Mesendoderm (in vitro differentiated cells): Measurements from ENCODE around the gene KLHL33.
A peak's percentile ranks its signal among the peaks of the same experiment; 100 is the strongest.

ENCODE experiments used
- DNase-seq: peaks from one replicate; pipeline ENCODE4 v3.0.0; 2013
- H2AK5ac ChIP-seq: 2 replicates; pipeline ENCODE4 v1.6.1; 2013; ENCODE audit warnings: low read length, inconsistent platforms
- H2BK120ac ChIP-seq: 2 replicates; pipeline ENCODE4 v1.6.1; 2013; ENCODE audit warnings: low read depth, mild to moderate bottlenecking, low read length, moderate library complexity, mixed read lengths
- H2BK15ac ChIP-seq: replicated peaks from 2 replicates; pipeline ENCODE4 v1.6.1; 2013; ENCODE audit warnings: low read depth, mild to moderate bottlenecking, moderate library complexity
- H2BK5ac ChIP-seq: 2 replicates; pipeline ENCODE4 v1.6.1; 2013; ENCODE audit warnings: low read length, inconsistent platforms
- H3K18ac ChIP-seq: 2 replicates; pipeline ENCODE4 v1.6.1; 2013; ENCODE audit warnings: mild to moderate bottlenecking, low read length, mixed read lengths
- H3K23ac ChIP-seq: one replicate; pipeline ENCODE4 v1.6.1; 2013; ENCODE audit warnings: low read length
- H3K27ac ChIP-seq: 2 replicates; pipeline ENCODE4 v1.5.1; 2013; ENCODE audit warnings: low read depth, mild to moderate bottlenecking, inconsistent platforms, low read length, moderate library complexity
- H3K27me3 ChIP-seq: 2 replicates; pipeline ENCODE4 v1.6.1; 2013; ENCODE audit warnings: low read length, control low read depth, mild to moderate bottlenecking, inconsistent platforms; ENCODE audit not compliant: insufficient read depth, poor library complexity
- H3K36me3 ChIP-seq: 2 replicates; pipeline ENCODE4 v1.6.1; 2013; ENCODE audit warnings: low read length, inconsistent platforms; ENCODE audit not compliant: control insufficient read depth, insufficient read depth
- H3K4ac ChIP-seq: one replicate; pipeline ENCODE4 v1.6.1; 2013; ENCODE audit warnings: low read depth, mild to moderate bottlenecking, low read length, moderate library complexity
- H3K4me1 ChIP-seq: 2 replicates; pipeline ENCODE4 v1.6.1; 2013; ENCODE audit warnings: low read depth, low read length, inconsistent platforms; ENCODE audit not compliant: control insufficient read depth
- H3K4me2 ChIP-seq: 2 replicates; pipeline ENCODE4 v1.6.1; 2013; ENCODE audit warnings: low read length
- H3K4me3 ChIP-seq: 2 replicates; pipeline ENCODE4 v1.5.1; 2013; ENCODE audit warnings: mild to moderate bottlenecking, low read length
- H3K56ac ChIP-seq: one replicate; pipeline ENCODE4 v1.6.1; 2013; ENCODE audit warnings: low read length
- H3K79me1 ChIP-seq: 2 replicates; pipeline ENCODE4 v1.6.1; 2013; ENCODE audit warnings: low read length, inconsistent platforms
- H3K79me2 ChIP-seq: 2 replicates; pipeline ENCODE4 v1.6.1; 2013; ENCODE audit warnings: mild to moderate bottlenecking, low read length; ENCODE audit not compliant: control insufficient read depth, insufficient read depth
- H3K9ac ChIP-seq: 2 replicates; pipeline ENCODE4 v1.6.1; 2013; ENCODE audit warnings: low read length, inconsistent platforms
- H4K5ac ChIP-seq: one replicate; pipeline ENCODE4 v1.6.1; 2013; ENCODE audit warnings: low read length
- H4K8ac ChIP-seq: one replicate; pipeline ENCODE4 v1.6.1; 2013; ENCODE audit warnings: low read depth, mild to moderate bottlenecking, control low read depth, low read length, moderate library complexity
- WGBS: extraction: QIAGEN DNeasy Blood & Tissue Kit; methylation state at CpG from one replicate; pipeline ENCODE4 v1.1.7; 2013; ENCODE audit warnings: low lambda C conversion rate, missing lambda C conversion rate; ENCODE audit not compliant: insufficient coverage; ENCODE audit errors: extremely low coverage; 5-methylcytosine and 5-hydroxymethylcytosine counted together

KLHL33 gene

DNA sequence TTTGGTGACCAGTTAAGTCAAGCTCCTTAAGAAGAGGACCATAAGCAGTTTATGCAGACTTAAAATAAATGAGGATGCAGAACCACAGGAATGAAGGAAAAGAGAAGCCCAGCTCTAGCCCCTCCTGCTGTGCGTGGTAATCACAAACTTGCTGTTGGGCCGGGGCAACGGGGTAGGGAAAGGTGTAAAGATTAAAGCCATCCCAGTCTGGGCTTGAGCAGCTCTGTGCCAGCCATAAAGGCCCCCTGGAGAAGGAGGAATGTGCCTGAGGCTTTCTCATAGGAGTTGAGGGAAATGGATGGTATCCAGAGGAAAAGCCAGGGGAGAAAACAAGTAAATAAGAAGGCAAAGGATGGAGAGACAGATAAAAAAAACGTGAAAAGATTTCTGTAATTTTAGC, 47.8 kb downstream of the KLHL33 start:
- Histone ChIP-seq H2AK5ac (no peak overlapping the region), H3K27ac (peak overlapping the region; percentile 68), H3K23ac (no peak overlapping the region)

GRCh38 chr14:20387576-20387975, 48.4 kb downstream of the KLHL33 start:
- no peak overlapping the region for H2BK5ac ChIP-seq
- no peaks in the 10 kb centered on the region for H3K27me3 ChIP-seq
- no peaks in the 10 kb centered on the region for H3K79me1 ChIP-seq
- H3K56ac ChIP-seq = no peak overlapping the region
- no peak overlapping the region for H3K4me3 ChIP-seq
- no peaks in the 10 kb centered on the region for H3K4me1 ChIP-seq
- DNase-seq = peak; percentile 34
- H3K4me2 ChIP-seq = no peak overlapping the region
- no peak overlapping the region for H3K18ac ChIP-seq
- H4K8ac ChIP-seq = no peak overlapping the region
- no peak overlapping the region for H3K23ac ChIP-seq
- peak overlapping the region; percentile 68 for H3K27ac ChIP-seq
- no peaks in the 10 kb centered on the region for H3K79me2 ChIP-seq
- H2AK5ac ChIP-seq = no peak overlapping the region
- H3K9ac ChIP-seq = no peak overlapping the region
- H4K5ac ChIP-seq = no peak overlapping the region
- H2BK120ac ChIP-seq = no peak overlapping the region
- WGBS = no CpG with 5 or more reads among the region's 6 CpGs
- H3K36me3 ChIP-seq = peaks cover 13% of the 10 kb centered on the region
- H2BK15ac ChIP-seq = no peak overlapping the region
- H3K4ac ChIP-seq = no peak overlapping the region

More for the DNA sequence above, 47.8 kb downstream of the KLHL33 start:
- Histone ChIP-seq H3K4me2 (no peak overlapping the region), H3K27me3 (no peaks in the 10 kb centered on the region), H2BK15ac (no peak overlapping the region), H3K79me2 (no peaks in the 10 kb centered on the region), H2BK120ac (no peak overlapping the region), H3K4me1 (no peaks in the 10 kb centered on the region), H4K5ac (no peak overlapping the region), H3K4ac (no peak overlapping the region), H3K9ac (no peak overlapping the region), H3K4me3 (no peak overlapping the region), H3K56ac (no peak overlapping the region), H2BK5ac (no peak overlapping the region), H3K79me1 (no peaks in the 10 kb centered on the region), H3K36me3 (peaks cover 13% of the 10 kb centered on the region), H3K18ac (no peak overlapping the region), H4K8ac (no peak overlapping the region)
- no CpG with 5 or more reads among the region's 4 CpGs for WGBS
- peak; percentile 87 for DNase-seq

GRCh38 chr14:20386276-20386855, 49.6 kb downstream of the KLHL33 start:
- no peak overlapping the region for H4K5ac ChIP-seq
- H3K18ac ChIP-seq = no peak overlapping the region
- no peak overlapping the region for H4K8ac ChIP-seq
- no CpG with 5 or more reads among the region's 17 CpGs for WGBS
- H3K56ac ChIP-seq = no peak overlapping the region
- H2AK5ac ChIP-seq = no peak overlapping the region
- no peak overlapping the region for H3K4me3 ChIP-seq
- no peak overlapping the region for H2BK15ac ChIP-seq
- DNase-seq = no peak
- H3K9ac ChIP-seq = no peak overlapping the region
- no peaks in the 10 kb centered on the region for H3K79me2 ChIP-seq
- H2BK5ac ChIP-seq = no peak overlapping the region
- H3K27ac ChIP-seq = no peak overlapping the region
- H3K27me3 ChIP-seq = no peaks in the 10 kb centered on the region
- no peak overlapping the region for H3K4me2 ChIP-seq
- no peak overlapping the region for H3K4ac ChIP-seq
- no peak overlapping the region for H2BK120ac ChIP-seq
- H3K23ac ChIP-seq = no peak overlapping the region
- H3K36me3 ChIP-seq = peaks cover 14% of the 10 kb centered on the region
- H3K79me1 ChIP-seq = no peaks in the 10 kb centered on the region
- no peaks in the 10 kb centered on the region for H3K4me1 ChIP-seq

- no peaks in the 10 kb centered on the region for H3K79me2 ChIP-seq
- H3K27ac ChIP-seq = no peak overlapping the region
- H3K4ac ChIP-seq = no peak overlapping the region
- H3K79me1 ChIP-seq = no peaks in the 10 kb centered on the region
- WGBS = no CpG with 5 or more reads among the region's 5 CpGs
- no peak overlapping the region for H3K4me2 ChIP-seq
- H2BK120ac ChIP-seq = no peak overlapping the region
- H3K27me3 ChIP-seq = no peaks in the 10 kb centered on the region
- no peak overlapping the region for H3K9ac ChIP-seq
- no peak for DNase-seq
- no peak overlapping the region for H2BK15ac ChIP-seq
- H3K56ac ChIP-seq = no peak overlapping the region
- H3K18ac ChIP-seq = no peak overlapping the region
- H3K4me3 ChIP-seq = no peak overlapping the region
- no peak overlapping the region for H4K8ac ChIP-seq
- no peak overlapping the region for H2AK5ac ChIP-seq
- peaks cover 16% of the 10 kb centered on the region for H3K36me3 ChIP-seq
- H2BK5ac ChIP-seq = no peak overlapping the region
- H3K23ac ChIP-seq = no peak overlapping the region
- H3K4me1 ChIP-seq = no peaks in the 10 kb centered on the region
- H4K5ac ChIP-seq = no peak overlapping the region
Measured at GRCh38 chr14:20384886-20385285, 51.1 kb downstream of the KLHL33 start.

GRCh38 chr14:20384321-20384720, 51.6 kb downstream of the KLHL33 start:
- Histone ChIP-seq H3K56ac (no peak overlapping the region), H3K18ac (no peak overlapping the region), H2BK120ac (no peak overlapping the region), H3K9ac (no peak overlapping the region), H3K23ac (no peak overlapping the region), H3K27ac (no peak overlapping the region), H4K8ac (no peak overlapping the region), H2AK5ac (no peak overlapping the region), H2BK5ac (no peak overlapping the region), H3K79me2 (no peaks in the 10 kb centered on the region), H3K27me3 (no peaks in the 10 kb centered on the region), H3K4ac (no peak overlapping the region), H2BK15ac (no peak overlapping the region), H4K5ac (no peak overlapping the region), H3K4me3 (no peak overlapping the region), H3K4me1 (no peaks in the 10 kb centered on the region), H3K79me1 (no peaks in the 10 kb centered on the region), H3K4me2 (no peak overlapping the region), H3K36me3 (peaks cover 18% of the 10 kb centered on the region)
- no peak for DNase-seq
- WGBS = no CpG with 5 or more reads among the region's 7 CpGs

DNA sequence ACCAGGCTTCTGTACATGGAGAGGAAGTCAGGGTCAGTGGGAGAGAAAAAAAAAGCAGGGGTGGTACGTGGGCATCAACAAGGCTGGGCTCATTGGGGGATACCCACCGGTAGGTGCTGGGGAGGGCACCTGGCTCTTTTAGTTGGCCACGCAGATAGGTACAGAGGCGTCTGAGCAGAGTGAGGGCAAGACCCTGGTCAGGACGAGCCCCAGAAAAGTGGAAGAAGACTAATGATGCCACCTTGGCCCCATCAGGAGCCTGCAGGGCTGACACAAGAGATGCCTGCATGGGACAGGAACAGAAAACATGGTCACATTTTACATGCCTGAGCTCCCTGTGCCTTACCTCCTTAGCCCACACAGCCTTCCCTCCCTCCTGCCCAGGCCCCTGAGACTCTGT, 52.3 kb downstream of the KLHL33 start:
- Histone ChIP-seq H2BK120ac (no peak overlapping the region), H3K23ac (no peak overlapping the region), H4K5ac (no peak overlapping the region), H3K18ac (no peak overlapping the region), H3K9ac (no peak overlapping the region), H2BK5ac (no peak overlapping the region), H3K4me1 (no peaks in the 10 kb centered on the region), H3K79me2 (no peaks in the 10 kb centered on the region), H4K8ac (no peak overlapping the region), H2AK5ac (no peak overlapping the region), H3K27me3 (no peaks in the 10 kb centered on the region), H3K36me3 (peaks cover 17% of the 10 kb centered on the region), H2BK15ac (no peak overlapping the region), H3K79me1 (no peaks in the 10 kb centered on the region), H3K27ac (no peak overlapping the region), H3K4me3 (no peak overlapping the region), H3K4ac (no peak overlapping the region), H3K4me2 (no peak overlapping the region), H3K56ac (no peak overlapping the region)
- no peak for DNase-seq
- no CpG with 5 or more reads among the region's 5 CpGs for WGBS
